Stimulated activated CD8-positive, alpha-beta memory T cell treated with anti-CD3 and anti-CD28 coated beads, Interleukin-4, amount 100 ng/mL, for 1 hour (primary cell): ENCODE measurements around the gene ADNP.
"Not testable (repeated sequence)": the region's sequence is repeated elsewhere in the genome, so short reads cannot be mapped to it uniquely, and the experiment has no call there.

Experiments
- DNase-seq, 2 donors: peaks; one replicate each; pipeline ENCODE4 v3.0.0-alpha.2; 2020; ENCODE audit warnings: low read depth in 2 of 2, low spot score in 1 of 2

ADNP gene

GRCh38 chr20:50903353-50904051 lies 27.7 kb downstream of the ADNP start:
- DNase-seq, result no peak

GRCh38 chr20:50901301-50901700 lies 29.9 kb downstream of the ADNP start:
- no peak for DNase-seq

GRCh38 chr20:50900261-50900660 lies 31.0 kb downstream of the ADNP start:
- no peak for DNase-seq

- DNase-seq, result no peak
Measured at GRCh38 chr20:50898475-50898874, 32.8 kb downstream of the ADNP start.

- no peak for DNase-seq
Measured at GRCh38 chr20:50895111-50895830, 36.0 kb downstream of the ADNP start.

GRCh38 chr20:50893620-50894019 lies 37.6 kb downstream of the ADNP start:
- no peak for DNase-seq

- DNase-seq, result no peak
Measured at GRCh38 chr20:50892394-50892793, 38.8 kb downstream of the ADNP start.

- DNase-seq, result no peak
Measured at GRCh38 chr20:50891138-50891537, 40.1 kb downstream of the ADNP start.

GRCh38 chr20:50887576-50887975 lies 43.7 kb downstream of the ADNP start:
- DNase-seq, result no peak

GRCh38 chr20:50886184-50886790 lies 45.0 kb downstream of the ADNP start:
- no peak for DNase-seq

- DNase-seq, result no peak
Measured at GRCh38 chr20:50885781-50886180, 45.5 kb downstream of the ADNP start.

GRCh38 chr20:50885068-50885467 lies 46.2 kb downstream of the ADNP start:
- DNase-seq, result no peak

- DNase-seq, result no peak
Measured at GRCh38 chr20:50883856-50884255, 47.4 kb downstream of the ADNP start.

- not testable (repeated sequence) for DNase-seq
Measured at GRCh38 chr20:50881759-50882424, 49.3 kb downstream of the ADNP start.

GRCh38 chr20:50879649-50880550 lies 51.3 kb downstream of the ADNP start:
- no peak for DNase-seq

GRCh38 chr20:50877232-50877743 lies 53.9 kb downstream of the ADNP start:
- DNase-seq, result no peak

GRCh38 chr20:50876816-50877215 lies 54.4 kb downstream of the ADNP start:
- no peak for DNase-seq

- no peak for DNase-seq
Measured at GRCh38 chr20:50876063-50876685, 55.1 kb downstream of the ADNP start.

GRCh38 chr20:50874758-50875665 lies 56.2 kb downstream of the ADNP start:
- no peak for DNase-seq
